GM12873 (cell line): ENCODE results near the gene MAP4K3.

Experiments used
- CTCF ChIP-seq: IDR thresholded peaks from 2 replicates; pipeline ENCODE4 v1.5.1; 2012; ENCODE audit warnings: low read depth, mild to moderate bottlenecking, moderate library complexity, low read length, control low read depth; ENCODE audit not compliant: insufficient read depth; ENCODE audit errors: missing control alignments

The MAP4K3 gene

DNA sequence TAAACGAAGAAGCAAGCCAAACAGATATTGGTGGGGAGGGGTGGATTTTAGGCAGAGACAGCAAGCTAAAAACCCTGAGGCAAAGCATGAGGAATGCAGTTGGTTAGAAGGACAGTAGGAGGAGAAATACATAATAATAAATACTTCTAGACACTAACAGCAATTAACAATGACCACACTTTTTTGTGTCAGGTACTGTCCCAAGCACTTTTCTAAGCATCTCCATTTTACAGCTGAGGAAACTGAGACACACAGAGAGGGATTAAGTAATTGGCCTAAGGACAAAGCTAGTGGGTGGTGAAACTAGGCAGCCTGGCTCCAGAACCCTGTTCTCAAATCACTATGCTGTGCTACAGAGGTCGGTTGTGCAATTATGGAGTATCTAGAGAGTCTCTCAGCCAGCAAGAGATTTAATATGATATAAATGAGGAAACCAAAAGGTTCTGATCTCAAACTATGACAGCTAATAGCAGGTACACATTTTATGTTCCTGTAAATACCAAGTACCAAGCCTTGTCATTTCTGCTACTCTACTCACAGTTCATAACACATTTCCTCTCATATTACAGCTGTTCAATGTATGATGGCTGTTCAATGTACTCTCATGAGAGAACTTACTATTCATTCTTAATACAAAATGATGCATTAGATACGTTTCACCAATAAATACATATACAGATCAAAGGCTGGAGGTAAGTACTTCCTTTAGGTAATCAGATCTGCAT, 5.3 kb downstream of the MAP4K3 start:
- TF ChIP-seq CTCF: no peak

GRCh38 chr2:39429746-39430145, 7.3 kb downstream of the MAP4K3 start:
- no peak for TF ChIP-seq CTCF

DNA sequence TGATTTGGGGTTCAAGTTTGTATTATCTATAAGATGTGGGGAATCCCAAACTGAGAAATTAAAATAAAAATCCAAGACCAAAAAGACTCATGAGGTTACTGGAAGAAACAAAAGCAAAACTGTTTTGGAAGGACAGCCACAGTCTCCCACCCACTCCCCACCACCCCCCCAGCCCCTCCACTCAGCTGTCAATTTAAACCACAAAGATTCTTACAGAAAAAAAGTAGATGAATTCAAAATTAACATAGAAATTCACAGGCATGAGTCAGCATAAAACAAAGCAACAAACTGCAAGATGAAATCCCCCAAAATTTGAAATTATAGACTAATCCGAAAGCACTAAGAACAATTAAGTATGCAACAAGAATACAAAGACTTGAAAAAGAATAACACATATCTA, 12.1 kb downstream of the MAP4K3 start:
- TF ChIP-seq CTCF: no peak

DNA sequence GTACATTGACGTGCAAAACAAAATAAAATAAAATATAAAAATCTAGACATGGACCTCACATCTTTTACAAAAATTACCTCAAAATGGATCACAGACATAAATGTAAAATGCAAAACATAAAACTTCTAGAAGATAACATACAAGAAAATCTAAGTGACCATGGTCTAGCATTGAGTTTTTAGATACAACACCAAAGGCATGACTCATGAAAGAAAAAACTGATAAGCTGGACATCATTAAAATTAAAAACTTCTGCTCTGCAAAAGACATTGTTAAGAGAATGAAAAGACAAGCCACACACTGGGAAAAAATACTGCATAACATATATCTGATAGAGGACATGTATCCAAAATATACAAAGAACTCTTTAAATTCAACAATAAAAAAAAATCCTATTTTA, 14.4 kb downstream of the MAP4K3 start:
- no peak for TF ChIP-seq CTCF

GRCh38 chr2:39421354-39421753, 15.7 kb downstream of the MAP4K3 start:
- no peak for TF ChIP-seq CTCF

GRCh38 chr2:39419282-39420223, 17.5 kb downstream of the MAP4K3 start:
- no peak for TF ChIP-seq CTCF

GRCh38 chr2:39418491-39418890, 18.6 kb downstream of the MAP4K3 start:
- no peak for TF ChIP-seq CTCF
